Stimulated activated CD8-positive, alpha-beta memory T cell treated with anti-CD3 and anti-CD28 coated beads, Interleukin-15, amount 100 ng/mL, for 1 hour (primary cell): Measurements from ENCODE around the gene C7orf33.
A peak's percentile ranks its signal among the peaks of the same experiment; 100 is the strongest.
"Not testable (repeated sequence)": the region's sequence is repeated elsewhere in the genome, so short reads cannot be mapped to it uniquely, and the experiment has no call there.

Experiments
- DNase-seq: peaks from one replicate; pipeline ENCODE4 v3.0.0-alpha.2; 2020; ENCODE audit warnings: low read depth

Gene C7orf33

DNA sequence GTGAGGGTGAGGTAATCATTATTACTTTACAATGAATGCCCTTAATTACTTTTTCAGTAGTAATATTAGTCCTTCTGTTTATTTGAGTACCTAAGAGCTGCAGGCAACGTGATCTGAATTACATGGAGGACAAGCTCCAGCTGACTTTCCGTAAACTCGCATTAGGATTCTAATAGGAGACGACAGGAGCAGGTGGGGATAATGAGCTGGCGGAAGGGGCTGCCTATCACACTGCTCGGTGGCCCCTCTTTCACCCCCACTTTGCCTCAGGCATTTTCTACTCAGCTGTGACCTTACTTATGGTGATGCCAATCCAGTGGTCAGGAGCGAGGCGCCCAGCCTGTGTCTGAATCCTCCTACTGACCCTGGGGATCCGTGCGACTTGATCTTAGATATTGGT is at the start of gene C7orf33:
Gene C7orf33 (plus strand): TSS at position 296 of the 400 bp plus-strand sequence. CDS start 160 bp downstream, outside the sequence.
- DNase-seq = no peak

DNA sequence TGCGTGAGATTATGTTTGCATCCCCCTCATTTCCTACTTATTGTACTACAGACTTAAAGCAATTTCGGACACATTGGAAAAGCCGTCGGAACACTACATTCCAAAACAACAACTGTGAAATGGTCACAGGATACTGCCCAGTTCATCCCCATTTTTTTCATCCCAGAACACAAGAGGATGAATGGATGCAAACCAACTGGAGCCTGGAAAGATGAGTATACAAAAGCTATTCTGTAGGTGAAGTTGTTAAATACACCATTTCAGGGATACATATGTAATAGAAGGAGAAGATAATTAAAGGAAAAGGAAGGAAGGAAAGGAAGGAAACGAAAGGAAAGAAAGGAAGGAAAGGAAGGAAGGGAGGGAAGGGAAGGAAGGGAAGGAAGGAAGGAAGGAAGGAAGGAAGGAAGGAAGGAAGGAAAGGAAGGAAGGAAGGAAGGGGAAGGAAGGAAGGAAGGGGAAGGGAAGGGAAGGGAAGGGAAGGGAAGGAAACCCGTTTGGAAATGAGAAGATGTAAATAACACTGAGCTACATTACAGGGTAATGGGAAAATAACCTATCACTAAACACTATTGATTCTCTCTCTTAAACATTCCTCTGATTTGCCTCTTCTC is 48.6 kb upstream of the C7orf33 start:
- no peak for DNase-seq

DNA sequence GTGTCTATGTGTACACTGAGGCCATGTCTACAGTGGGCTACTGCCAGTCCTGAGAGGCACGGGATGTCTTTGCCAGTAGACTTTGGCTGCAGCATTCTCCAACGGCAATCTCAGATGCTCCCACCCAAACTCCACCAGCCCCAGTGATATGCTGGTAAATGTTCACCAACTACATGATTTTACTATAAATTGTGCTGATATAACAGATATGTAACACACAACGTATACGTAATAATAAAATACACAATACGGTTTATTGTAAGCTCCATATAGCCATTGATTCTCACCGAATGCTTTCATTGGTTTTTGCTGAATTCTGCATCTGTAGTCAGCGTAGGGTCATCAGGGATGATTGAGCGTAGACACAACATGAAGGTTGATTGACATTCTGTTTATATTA is 47.3 kb upstream of the C7orf33 start:
- no peak for DNase-seq

DNA sequence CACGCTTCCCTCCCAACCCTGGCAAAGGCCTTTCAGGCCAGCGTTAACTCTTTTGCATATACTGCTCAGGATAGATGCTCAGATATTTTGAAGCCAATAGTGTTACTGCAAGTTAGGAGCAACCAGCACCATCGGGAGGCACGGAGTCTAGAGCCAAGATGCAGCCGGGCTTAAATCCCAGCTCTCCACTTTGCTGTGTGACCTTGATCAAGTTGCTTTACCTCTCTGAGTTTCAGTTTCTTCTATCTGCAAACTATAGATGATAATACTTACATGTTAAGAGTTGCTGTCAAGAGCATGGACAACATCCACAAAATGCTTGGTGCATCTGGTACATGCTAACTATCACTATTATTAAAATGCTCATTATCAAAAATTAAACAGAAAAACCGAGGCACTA is 45.4 kb upstream of the C7orf33 start:
- DNase-seq = no peak

- no peak for DNase-seq
These were observed 44.6 kb upstream of the C7orf33 start for GRCh38 chr7:148545932-148546331.

GRCh38 chr7:148546857-148547256 is 43.7 kb upstream of the C7orf33 start:
- DNase-seq = no peak

GRCh38 chr7:148547951-148548350 is 42.6 kb upstream of the C7orf33 start:
- no peak for DNase-seq

DNA sequence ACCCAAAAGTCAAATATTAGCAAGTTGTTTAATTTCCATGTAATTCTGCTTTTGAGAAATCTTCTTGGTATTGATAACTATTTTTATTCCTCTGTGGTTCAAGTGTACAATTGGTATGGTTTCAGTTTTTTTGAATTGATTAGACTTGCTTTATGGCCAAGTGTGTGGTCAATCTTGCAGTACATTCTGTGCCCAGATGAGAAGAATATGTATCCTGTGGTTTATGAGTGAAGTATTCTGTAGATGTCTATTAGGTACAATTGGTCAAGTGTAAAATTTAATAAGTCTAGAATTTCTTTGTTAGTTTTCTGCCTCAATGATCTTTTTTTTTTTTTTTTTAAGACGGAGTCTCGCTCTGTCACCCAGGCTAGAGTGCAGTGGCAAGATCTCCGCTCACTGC is 36.6 kb upstream of the C7orf33 start:
- no peak for DNase-seq

DNA sequence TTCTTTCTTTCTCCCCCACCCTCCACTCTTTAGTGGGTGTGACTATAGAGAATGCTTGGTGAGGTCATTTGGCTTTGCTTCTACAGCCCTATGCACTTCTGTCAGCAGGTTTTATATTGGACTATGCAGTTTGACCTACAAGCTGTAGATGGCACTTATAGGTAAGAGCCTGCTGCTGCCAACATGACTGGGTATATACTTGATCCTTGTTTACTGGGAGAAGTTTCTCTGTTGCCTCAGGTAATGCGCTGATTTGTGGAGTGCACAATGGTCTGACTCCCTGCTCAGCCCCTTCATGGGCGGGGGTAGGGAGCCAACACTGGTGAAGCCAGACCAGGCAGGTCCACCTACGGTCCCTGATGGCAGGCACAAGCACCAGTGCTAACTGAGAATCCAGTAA is 33.7 kb upstream of the C7orf33 start:
- no peak for DNase-seq

- no peak for DNase-seq
These were observed 31.7 kb upstream of the C7orf33 start for GRCh38 chr7:148558914-148559313.

DNA sequence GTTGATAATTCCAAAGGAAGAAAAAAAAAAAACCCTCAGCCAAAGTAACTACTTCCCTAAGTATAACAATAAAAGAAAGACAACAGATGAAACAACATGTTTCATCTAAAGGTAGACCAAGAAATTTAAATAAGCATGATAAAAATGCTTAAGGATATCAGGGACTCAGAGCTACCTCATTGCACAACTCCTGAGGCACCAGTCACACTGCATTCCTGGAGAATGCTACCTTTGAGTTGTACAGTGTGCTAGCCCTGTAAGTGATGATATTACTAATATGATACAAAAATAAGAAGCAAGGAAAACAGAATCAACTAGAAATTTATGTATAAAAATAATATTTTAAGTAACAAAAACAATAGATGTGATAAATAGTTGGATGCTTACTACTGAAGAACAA is 29.5 kb upstream of the C7orf33 start:
- DNase-seq = no peak

DNA sequence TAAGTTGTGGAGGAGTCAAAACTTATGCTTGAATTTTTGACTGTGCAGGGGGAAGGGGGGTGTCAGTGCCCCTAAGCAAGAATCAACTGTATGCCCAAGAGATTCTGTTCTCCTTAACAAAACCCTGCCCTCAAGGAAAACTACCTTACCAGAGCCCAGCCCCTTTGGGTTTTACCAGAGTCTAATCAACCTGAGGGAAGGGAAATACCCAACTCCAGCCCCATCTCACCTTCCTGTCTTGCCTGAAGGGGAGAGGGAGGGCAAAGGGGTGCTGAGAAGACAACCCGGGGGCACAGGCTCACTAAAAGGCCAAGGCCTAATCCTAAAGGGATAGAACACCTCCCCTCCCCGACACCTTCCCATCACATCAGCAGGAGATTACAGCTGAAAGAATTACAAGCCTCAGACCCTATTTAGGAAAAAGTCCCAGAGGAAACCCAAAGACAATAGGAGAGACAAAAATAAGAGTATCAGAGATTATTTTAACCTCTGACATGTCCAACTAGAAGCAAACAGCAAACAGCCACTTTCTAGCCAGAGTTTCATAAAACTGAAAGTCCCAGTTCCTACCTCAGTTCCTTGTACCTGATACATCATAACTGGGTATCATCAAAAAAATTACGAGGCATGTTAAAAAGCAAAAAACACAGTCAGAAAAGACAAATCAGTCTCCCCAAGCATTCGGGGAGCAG is 26.8 kb upstream of the C7orf33 start:
- DNase-seq = no peak

DNA sequence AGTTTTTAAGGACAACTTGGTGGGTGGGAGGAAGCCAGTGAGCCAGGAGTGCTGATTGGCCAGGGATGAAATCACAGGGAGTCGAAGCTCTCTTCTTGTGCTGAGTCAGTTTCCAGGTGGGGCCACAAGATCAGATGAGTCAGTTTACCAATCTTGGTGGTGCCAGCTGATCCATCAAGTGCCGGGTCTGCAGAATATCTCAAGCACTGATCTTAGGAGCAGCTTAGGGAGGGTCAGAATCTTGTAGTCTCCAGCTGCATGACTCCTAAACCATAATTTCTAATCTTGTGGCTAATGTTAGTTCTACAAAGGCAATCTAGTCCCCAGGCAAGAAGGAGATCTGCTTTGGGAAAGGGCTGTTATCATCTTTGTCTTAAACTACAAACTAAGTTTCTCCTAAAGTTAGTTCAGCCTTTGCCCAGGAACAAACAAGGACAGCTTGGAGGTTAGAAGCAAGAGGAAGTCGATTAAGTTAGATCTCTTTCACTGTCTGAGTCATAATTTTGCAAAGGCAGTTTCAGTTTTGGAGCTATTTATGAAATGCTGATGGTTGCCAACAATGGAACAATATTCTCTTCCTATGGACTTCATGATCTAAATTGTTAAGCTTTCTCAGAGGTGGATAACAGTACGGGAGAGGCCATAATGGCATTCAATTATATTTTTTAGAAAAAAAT is 26.2 kb upstream of the C7orf33 start:
- not testable (repeated sequence) for DNase-seq

DNA sequence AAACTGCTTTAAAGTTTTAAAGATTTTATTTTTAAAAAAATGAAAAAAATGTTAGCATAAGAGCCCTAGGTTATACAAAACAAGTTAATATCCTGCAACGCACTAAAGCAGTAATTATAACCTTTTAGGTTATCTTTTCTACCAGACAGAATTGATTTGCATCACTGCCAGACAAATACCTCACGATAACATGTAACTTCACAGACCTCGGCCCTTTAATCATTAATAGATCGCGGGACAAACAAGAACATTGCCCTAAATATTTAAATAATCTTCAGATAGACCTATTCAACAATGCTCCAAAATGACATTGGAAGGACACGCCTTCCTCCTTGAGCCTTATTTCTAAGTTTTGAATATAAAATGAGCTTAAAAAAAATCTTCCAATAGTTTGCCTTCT is 23.8 kb upstream of the C7orf33 start:
- no peak for DNase-seq

- DNase-seq = no peak
These were observed 23.0 kb upstream of the C7orf33 start for GRCh38 chr7:148567524-148567923.

DNA sequence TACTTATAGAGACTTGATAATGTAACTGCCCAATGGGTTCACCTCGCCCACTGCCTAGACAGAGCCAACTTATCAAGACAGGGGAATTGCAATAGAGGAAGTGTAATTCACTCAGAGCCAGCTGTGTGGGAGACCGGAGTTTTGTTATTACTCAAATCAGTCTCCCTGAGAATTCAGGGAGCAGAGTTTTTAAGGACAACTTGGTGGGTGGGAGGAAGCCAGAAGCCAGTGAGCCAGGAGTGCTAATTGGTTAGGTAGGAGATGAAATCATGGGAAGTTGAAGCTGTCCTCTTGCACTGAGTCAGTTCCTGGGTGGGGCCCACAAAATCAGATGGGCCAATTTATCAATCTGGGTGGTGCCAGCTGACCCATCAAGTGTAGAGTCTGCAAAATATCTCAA is 20.1 kb upstream of the C7orf33 start:
- DNase-seq = no peak

GRCh38 chr7:148570973-148571372 is 19.6 kb upstream of the C7orf33 start:
- not testable (repeated sequence) for DNase-seq

- DNase-seq = no peak
These were observed 19.2 kb upstream of the C7orf33 start for GRCh38 chr7:148571381-148571780.

DNA sequence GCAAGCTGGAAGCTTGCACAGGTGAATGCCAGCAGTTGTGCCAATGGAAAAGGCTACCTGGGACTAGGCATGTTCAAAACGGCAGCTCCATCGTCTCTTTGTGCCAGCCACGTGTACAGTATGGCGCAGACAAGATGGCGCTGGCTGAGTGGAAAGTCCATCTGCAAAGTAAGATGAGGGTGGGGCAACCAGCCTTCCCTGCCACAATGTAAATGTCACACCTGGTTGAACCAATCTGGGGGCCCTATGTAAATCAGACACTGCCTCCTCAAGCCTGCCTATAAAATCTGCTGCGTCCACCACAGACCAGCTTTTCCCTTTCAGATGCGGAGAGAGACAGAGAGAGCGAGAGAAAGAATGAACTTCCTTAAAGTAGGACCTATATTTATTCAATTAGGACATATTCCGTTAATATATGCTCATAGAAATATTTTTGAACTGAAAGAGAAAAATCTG is 18.5 kb upstream of the C7orf33 start:
- DNase-seq = no peak

DNA sequence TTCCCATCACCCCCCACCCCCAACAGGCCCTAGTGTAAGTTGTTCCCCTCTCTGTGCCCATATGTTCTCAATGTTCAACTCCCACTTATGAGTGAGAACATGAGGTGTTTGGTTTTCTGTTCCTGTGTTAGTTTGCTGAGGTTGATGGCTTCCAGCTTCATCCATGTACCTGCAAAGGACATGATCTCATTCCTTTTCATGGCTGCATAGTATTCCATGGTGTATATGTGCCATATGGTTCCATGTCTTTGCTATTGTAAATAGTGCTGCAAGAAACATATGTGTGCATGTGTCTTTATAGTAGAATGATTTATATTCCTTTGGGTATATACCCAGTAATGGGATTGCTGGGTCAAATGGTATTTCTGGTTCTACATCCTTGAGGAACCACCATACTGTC is 17.0 kb upstream of the C7orf33 start:
- not testable (repeated sequence) for DNase-seq

GRCh38 chr7:148575640-148576411 is 14.7 kb upstream of the C7orf33 start:
- DNase-seq = peak; percentile 58

DNA sequence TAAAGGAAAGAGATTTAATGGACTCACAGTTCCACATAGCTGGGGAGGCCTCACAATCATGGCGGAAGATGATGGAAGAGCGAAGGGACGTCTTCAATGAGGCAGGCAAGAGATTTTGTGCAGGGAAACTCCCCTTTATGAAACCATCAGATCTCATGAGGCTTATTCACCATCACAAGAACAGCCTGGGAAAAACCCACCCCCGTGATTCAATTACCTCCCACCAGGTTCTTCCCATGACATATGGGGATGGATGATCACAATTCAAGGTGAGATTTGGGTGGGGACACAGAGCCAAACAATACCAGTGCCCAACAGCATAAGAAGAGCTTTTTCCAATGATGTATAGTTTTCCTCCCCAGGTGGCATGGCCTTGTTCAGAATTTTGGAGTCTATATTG is 11.2 kb upstream of the C7orf33 start:
- DNase-seq = no peak

DNA sequence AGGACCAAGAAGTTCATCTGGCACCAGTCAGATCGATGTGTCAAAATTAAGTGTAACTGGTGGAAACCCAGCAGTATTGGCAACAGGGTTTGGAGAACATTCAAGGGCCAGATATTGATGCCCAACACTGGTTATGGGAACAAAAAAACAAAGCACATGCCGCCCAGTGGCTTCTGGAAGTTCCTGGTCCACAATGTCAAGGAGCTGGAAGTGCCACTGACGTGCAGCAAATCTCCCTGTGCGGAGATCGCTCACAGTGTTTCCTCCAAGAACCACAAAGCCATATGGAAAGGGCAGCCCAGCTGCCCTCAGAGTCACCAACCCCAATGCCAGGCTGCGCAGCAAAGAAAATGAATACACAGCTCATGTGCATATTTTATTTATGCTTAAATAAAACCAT is 10.1 kb upstream of the C7orf33 start:
- DNase-seq = no peak
